Nephron (organoid): ENCODE results near the gene INPP5J.
A peak's percentile ranks its signal among the peaks of the same experiment; 100 is the strongest.

Experiments used
- H3K27ac Mint-ChIP-seq, 3 experiments: 2 replicates each; pipeline ENCODE4 v1.8.0; 2020; ENCODE audit warnings: mixed read lengths in 3 of 3, mild to moderate bottlenecking in 2 of 3, moderate library complexity in 1 of 3
- H3K27me3 Mint-ChIP-seq: 2 replicates; pipeline ENCODE4 v1.8.0; 2021; ENCODE audit warnings: low read depth, mild to moderate bottlenecking, moderate library complexity, mixed read lengths
- H3K36me3 Mint-ChIP-seq: 2 replicates; pipeline ENCODE4 v1.8.0; 2020; ENCODE audit warnings: low read depth, mixed read lengths
- H3K4me1 Mint-ChIP-seq: 2 replicates; pipeline ENCODE4 v1.8.0; 2020; ENCODE audit warnings: mixed read lengths
- H3K4me3 Mint-ChIP-seq, 3 experiments: 2 replicates each; pipeline ENCODE4 v1.8.0; 2020; ENCODE audit warnings: mild to moderate bottlenecking in 3 of 3, mixed read lengths in 3 of 3, moderate library complexity in 2 of 3
- H3K9me3 Mint-ChIP-seq: 2 replicates; pipeline ENCODE4 v1.8.0; 2020; ENCODE audit warnings: mixed read lengths
- TF ChIP-seq, protein P1 (sequence below), 3 experiments: fragments of 200-600 bp; sonication (generic); IDR thresholded peaks; one replicate each; pipeline ENCODE4 v1.5.0; 2021; ENCODE audit warnings: antibody characterized with exemption in 3 of 3; ENCODE audit not compliant: unreplicated experiment in 3 of 3

The INPP5J gene

DNA sequence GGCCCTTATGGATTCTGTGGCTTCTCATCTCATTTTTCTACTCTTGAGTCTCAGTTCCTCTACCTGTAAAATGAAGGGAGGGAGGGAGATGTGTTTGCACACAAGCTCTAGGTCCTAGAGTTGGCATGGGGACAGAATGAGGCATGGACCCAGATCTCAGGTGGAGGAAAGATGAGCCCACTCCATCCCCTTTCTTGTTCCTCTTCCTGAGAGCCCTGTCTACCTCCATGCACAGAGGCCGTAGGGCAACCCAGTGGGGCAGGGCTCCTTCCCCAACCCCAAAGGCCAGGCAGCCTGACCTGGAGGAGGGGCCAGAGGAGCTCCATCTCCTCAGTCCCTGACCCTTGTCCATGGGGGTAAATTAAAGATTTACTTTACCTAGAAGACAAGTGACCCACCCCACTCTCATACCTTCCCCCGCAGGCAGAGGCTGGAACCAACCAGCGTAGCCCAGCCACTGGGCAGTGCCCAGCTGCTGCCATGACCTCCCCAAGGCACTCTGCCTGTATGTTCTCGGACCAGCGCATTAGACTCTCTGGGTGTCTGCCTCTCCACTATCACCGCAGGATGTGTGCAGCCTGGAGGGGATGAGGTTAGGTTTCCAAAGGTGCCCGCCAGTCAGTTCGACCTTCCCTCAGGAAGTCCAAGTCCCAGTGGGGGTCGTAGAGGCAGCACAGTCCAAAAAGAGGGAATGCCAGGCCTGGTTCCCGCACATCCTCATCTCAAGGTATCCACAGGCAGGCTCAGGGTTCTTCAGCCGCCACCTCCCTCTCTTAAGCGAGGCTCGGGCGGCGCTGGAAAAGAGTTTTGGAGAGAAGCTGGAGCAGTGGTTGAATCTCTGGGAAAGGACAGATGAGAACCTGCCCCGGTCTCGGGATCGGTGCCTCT lies 38.6 kb upstream of the INPP5J start:
- H3K4me1 Mint-ChIP-seq: peaks cover 41% of the 10 kb centered on the region
- peak overlapping the region; percentile 92 to 94 (median 93) for H3K4me3 Mint-ChIP-seq
- TF ChIP-seq, protein P1, sequence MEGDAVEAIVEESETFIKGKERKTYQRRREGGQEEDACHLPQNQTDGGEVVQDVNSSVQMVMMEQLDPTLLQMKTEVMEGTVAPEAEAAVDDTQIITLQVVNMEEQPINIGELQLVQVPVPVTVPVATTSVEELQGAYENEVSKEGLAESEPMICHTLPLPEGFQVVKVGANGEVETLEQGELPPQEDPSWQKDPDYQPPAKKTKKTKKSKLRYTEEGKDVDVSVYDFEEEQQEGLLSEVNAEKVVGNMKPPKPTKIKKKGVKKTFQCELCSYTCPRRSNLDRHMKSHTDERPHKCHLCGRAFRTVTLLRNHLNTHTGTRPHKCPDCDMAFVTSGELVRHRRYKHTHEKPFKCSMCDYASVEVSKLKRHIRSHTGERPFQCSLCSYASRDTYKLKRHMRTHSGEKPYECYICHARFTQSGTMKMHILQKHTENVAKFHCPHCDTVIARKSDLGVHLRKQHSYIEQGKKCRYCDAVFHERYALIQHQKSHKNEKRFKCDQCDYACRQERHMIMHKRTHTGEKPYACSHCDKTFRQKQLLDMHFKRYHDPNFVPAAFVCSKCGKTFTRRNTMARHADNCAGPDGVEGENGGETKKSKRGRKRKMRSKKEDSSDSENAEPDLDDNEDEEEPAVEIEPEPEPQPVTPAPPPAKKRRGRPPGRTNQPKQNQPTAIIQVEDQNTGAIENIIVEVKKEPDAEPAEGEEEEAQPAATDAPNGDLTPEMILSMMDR (IDR thresholded peaks at IDR 0.05; ENCODE audit: unreplicated experiment in 3 of 3): no peak
- H3K27me3 Mint-ChIP-seq: no peaks in the 10 kb centered on the region
- peak overlapping the region; percentile 83 to 91 (median 90) for H3K27ac Mint-ChIP-seq
- H3K36me3 Mint-ChIP-seq: no peaks in the 10 kb centered on the region
- no peaks in the 10 kb centered on the region for H3K9me3 Mint-ChIP-seq

- H3K27ac Mint-ChIP-seq: peak overlapping the region; percentile 83 to 91 (median 90)
- no peaks in the 10 kb centered on the region for H3K36me3 Mint-ChIP-seq
- H3K9me3 Mint-ChIP-seq: no peaks in the 10 kb centered on the region
- TF ChIP-seq, protein P1 (IDR thresholded peaks at IDR 0.05; ENCODE audit: unreplicated experiment in 3 of 3): peak; percentile 86 to 97 (median 96)
- H3K27me3 Mint-ChIP-seq: no peaks in the 10 kb centered on the region
- peaks cover 41% of the 10 kb centered on the region for H3K4me1 Mint-ChIP-seq
- peak overlapping the region; percentile 92 to 94 (median 93) for H3K4me3 Mint-ChIP-seq
These were observed 37.8 kb upstream of the INPP5J start for GRCh38 chr22:31084811-31085492.

- Mint-ChIP-seq H3K27ac (peak overlapping the region in 2 of 3 experiments; percentile 50 to 57), H3K36me3 (no peaks in the 10 kb centered on the region), H3K4me1 (peaks cover 39% of the 10 kb centered on the region), H3K9me3 (no peaks in the 10 kb centered on the region), H3K27me3 (no peaks in the 10 kb centered on the region), H3K4me3 (peak overlapping the region; percentile 81 to 92 (median 84))
- TF ChIP-seq, protein P1 (IDR thresholded peaks at IDR 0.05; ENCODE audit: unreplicated experiment in 3 of 3): peak in 2 of 3 experiments; percentile 3 to 42
These were observed 37.3 kb upstream of the INPP5J start for GRCh38 chr22:31085493-31085824.

DNA sequence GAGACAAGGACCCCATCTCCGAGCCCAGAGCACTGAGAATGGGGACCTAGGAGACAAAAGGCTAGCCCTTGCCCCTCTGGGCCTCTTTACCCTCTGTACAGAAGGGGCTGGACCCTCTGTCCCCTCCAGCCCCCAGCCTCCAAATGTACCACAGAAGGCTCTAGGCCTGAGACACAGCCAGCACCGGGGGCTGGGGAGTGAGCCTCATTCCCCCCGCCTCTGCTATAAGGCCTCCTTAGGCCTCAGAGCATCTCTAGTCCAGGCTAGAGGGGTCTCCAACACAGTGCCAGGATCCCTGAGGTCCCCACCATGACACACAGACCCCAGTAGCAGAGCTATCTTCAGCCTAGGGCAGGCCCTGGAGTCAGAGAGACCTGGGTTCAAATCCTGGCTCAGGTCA lies 36.8 kb upstream of the INPP5J start:
- Mint-ChIP-seq H3K4me1 (peaks cover 35% of the 10 kb centered on the region), H3K36me3 (no peaks in the 10 kb centered on the region), H3K4me3 (peak overlapping the region; percentile 29 to 84 (median 73)), H3K27ac (peak overlapping the region in 1 of 3 experiments; percentile 67), H3K9me3 (no peaks in the 10 kb centered on the region), H3K27me3 (no peaks in the 10 kb centered on the region)
- TF ChIP-seq, protein P1 (IDR thresholded peaks at IDR 0.05; ENCODE audit: unreplicated experiment in 3 of 3): no peak

- H3K4me3 Mint-ChIP-seq: peak overlapping the region; percentile 29 to 78 (median 75)
- H3K27me3 Mint-ChIP-seq: no peaks in the 10 kb centered on the region
- H3K36me3 Mint-ChIP-seq: no peaks in the 10 kb centered on the region
- peaks cover 31% of the 10 kb centered on the region for H3K4me1 Mint-ChIP-seq
- H3K9me3 Mint-ChIP-seq: no peaks in the 10 kb centered on the region
- TF ChIP-seq, protein P1 (IDR thresholded peaks at IDR 0.05; ENCODE audit: unreplicated experiment in 3 of 3): no peak
- H3K27ac Mint-ChIP-seq: peak overlapping the region in 2 of 3 experiments; percentile 28 to 67
These were observed 35.9 kb upstream of the INPP5J start for GRCh38 chr22:31086703-31087330.
